GM11168 (cell line): Measurements from ENCODE around the gene LHFPL6.

ENCODE experiments used
- in situ Hi-C: fragments of 300-500 bp; cut with MboI; formaldehyde crosslinking; loops from one replicate; pipeline ENCODE4 v1.12.0; 2022; ENCODE audit warnings: low sequenced_read_pairs; ENCODE audit not compliant: unreplicated experiment

LHFPL6 gene

GRCh38 chr13:39326469-39327171 lies 276.4 kb downstream of the LHFPL6 start:
- in situ Hi-C loops = no loop called here

GRCh38 chr13:39324806-39325311 lies 278.1 kb downstream of the LHFPL6 start:
- in situ Hi-C loops = no loop called here

DNA sequence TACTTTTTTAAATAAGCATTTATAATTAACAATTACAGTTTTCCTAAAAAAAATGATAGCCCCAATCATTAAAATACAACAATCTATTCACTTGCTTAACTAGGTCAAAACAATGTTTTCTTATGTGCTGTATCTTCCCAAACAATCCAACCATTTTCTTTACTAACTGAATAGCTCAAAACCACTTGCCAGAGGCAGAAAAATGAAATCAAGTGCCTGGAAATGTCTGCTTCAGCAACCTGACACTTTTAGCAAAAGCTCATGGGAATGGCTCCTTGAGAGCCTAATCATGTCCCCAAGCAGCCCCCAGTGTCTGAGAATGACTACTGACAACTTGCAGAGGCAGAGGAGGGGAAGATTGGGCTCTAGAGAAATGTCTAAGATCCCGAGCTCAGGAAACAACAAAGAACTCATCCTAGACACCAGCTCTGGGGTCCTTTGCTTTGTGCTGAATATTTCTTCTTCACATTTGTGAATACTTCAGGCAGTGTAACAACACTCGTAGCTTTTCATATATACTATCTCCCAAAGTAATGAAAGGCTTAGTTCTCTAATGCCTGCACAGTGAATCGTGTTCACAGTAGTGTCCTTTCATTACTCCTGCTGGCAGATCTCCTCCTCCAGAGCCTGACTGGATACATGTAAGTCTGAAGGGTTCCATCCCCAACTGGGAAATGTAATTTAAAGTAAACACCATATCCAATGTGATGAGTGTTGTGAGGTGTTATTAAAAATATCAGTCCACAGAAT lies 280.0 kb downstream of the LHFPL6 start:
- in situ Hi-C loops = no loop called here

DNA sequence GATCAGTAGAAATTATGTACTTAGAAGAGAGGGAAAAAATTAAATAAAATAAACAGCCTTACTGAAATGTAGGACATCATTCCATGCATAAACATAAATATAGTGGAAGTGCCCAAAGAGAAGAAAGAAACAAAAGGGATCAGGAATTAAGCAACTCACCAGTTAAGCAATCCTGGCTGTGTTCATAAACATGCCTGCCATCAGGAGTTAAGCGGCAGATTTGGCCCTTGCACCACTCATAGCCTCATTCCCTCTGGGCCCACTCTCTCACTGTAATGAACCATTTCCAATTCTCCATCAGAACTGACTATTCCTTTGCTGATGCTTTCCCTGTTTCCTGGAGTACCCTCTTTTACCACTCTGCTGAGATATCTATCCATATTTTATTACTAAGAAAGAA lies 281.4 kb downstream of the LHFPL6 start:
- in situ Hi-C loops = no loop called here

- in situ Hi-C loops = no loop called here
These were observed 284.8 kb downstream of the LHFPL6 start for GRCh38 chr13:39318161-39318560.

DNA sequence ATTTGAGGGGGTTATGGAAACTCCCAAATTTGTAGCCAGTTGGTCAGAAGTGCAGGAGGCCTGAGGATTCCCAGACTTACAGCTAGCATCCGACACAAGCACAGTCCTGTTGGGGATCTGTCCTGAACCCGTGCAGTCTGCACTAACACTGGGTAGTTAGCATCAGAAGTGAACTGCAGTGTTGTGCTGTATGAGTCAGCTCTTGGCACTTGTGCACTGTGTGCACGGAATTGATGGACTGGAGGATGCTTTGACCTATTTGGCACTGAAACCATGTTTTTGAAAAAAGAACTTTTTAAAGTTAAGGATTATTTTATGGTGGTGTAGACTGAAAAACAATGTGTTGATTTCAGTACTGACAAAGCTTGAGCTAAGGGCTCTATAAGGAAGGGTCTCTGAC lies 285.7 kb downstream of the LHFPL6 start:
- in situ Hi-C loops = no loop called here

DNA sequence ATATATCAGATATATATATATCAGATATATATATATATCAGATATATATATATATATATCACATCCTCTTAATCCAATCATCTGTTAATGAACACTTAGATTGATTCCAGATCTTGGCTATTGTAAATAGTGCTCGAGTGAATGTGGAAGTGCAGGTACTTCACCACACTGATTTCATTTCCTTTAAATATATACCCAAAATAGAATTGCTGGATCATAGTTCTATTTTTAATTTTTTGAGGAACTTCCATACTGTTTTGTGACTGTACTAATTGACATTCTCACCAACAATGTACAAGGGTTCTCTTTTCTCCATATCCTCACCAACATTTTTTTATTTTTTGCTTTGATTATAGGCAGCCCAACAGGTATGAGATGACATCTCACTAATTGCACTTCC lies 287.2 kb downstream of the LHFPL6 start:
- in situ Hi-C loops = no loop called here

DNA sequence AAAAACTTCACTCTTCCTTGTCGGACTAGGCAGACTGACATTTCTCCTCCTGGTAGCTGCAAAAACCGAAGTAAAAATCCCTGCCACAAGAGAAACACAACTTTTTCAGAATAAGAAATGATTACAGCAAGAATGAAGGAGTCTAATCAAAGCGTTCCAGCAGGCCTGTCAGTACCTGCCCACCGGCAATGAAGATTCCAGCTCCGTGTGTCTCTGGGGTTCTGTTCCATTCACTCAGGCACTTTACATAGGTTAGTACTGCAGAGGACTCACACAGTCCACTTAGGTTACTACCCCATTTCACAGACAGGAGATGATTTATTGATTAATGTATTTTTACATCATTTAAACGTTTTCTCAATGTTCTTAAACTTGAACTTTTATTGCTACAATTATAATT lies 289.3 kb downstream of the LHFPL6 start:
- in situ Hi-C loops = no loop called here

GRCh38 chr13:39312596-39312995 lies 290.4 kb downstream of the LHFPL6 start:
- in situ Hi-C loops = no loop called here

DNA sequence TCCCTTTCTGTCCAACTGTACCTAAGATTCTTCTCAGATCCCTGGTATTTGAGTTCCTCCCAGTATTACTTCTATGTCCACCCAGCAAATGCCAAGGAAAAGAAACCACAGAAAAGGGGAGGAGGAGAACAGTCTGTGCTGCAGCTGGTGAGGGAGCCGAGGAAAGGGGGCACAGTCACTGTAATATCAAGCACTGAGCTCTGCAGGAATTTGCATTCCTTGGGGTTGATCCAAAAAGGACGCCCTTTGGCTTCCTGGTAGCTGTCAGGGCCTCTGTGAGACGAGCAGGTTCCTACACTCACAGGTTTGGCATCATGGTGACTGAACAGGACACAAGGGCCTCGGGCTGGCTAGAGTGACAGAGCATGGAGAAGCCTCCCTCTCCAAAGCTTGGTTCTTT lies 291.4 kb downstream of the LHFPL6 start:
- in situ Hi-C loops = no loop called here

- in situ Hi-C loops = no loop called here
These were observed 292.0 kb downstream of the LHFPL6 start for GRCh38 chr13:39310961-39311360.

DNA sequence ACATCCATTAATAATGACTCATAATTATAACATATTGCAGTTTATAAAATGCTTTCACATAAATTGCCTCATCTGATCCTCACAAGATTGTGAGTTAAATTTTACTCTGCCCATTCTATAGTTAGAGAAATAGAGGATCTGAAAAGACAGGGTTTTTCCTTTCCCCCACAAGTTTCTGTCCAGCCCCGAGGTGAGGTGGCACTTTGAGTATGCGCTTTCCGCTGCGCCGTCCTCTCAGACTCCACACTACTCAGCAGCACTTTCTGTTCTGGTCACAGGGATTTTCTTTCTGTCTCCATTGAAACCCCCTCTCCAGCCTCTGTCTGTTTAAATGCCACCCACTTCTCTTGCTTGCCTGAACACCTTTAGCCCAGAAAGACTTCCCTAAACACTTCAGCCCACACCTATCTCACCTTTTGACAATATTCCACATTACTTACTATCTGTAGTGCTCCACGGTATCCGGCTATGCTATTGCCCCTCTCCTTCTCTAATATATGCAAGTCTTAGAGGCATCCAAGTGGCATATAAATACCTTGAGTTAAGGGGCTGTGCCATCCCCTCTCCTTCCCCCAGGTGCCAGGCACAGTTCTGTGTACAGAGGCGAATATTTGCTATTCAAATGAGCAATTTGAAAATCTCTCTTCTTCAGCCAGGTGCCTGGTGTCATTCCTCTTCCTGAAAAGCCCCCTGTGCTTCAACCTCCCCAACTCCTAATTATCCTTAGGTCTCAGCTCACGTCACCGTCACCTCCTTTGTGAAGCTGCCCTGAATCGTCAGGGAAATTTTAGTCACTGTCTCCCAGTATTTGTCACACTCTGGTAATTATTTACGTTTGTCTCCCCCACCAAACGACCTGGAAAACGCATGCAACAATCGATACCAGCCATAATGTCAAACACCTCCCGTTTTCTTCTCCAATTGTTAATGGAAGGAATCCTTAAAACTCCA lies 296.1 kb downstream of the LHFPL6 start:
- in situ Hi-C loops = no loop called here

GRCh38 chr13:39302820-39303219 lies 300.2 kb downstream of the LHFPL6 start:
- in situ Hi-C loops = no loop called here

DNA sequence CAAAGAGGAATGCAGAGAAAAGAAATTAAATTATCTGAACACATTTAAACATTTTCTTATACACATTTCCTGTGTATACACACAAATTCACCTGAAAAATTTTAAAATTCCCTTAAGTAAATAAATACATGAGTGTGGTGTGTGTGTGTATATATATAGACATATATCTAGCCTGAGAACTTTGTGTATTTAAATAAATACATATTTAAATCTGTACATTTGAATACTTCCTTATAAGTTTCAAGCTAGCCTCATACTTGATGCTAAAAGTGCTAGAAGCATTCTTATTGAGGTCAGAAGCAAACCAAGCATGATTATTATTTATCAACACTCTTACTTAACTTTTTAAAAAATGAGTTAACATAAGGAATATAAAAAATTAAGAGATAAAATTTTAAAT lies 304.0 kb downstream of the LHFPL6 start:
- in situ Hi-C loops = no loop called here

GRCh38 chr13:39297664-39298171 lies 305.3 kb downstream of the LHFPL6 start:
- in situ Hi-C loops = no loop called here

DNA sequence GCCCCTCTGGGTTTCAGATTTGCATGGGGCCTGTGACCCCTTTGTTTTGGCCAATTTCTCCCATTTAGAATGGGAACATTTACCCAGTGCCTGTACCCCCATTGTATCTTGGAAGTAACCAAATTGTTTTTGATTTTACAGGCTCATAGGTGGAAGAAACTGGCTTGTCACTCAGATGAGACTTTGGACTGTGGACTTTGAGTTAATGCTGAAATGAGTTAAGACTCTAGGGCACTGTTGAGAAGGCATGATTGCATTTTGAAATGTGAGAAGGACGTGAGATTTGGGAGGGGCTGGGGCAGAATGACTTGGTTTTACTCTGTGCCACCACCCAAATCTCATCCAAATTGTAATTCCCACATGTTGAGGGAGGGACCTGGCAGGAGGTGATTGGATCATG lies 306.0 kb downstream of the LHFPL6 start:
- in situ Hi-C loops = no loop called here

DNA sequence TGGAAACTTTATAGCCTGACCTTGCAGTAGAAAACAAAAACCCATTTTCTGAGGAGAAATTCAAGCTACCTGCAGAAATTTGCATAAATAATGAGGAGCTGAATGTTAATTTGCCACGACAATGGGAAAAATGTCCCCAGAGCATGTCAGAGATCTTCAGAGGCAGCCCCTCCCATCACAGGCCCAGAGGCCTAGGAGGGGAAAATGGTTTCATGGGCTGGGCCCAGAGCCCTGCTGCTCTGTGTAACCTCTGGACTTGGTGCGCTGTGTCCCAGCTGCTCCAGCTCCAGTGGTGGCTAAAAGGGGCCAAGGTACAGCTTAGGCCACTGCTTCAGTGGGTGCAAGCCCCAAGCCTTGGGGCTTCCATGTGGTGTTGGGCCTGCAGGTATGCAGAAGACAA lies 306.8 kb downstream of the LHFPL6 start:
- in situ Hi-C loops = no loop called here
